Osteocyte (in vitro differentiated cells): ENCODE results near the gene TYW5. TPM values are rescaled to one million over a fixed set of nuclear protein-coding genes. Genes with fewer than 3 reads are reported as not detected.

Experiments used
- DNase-seq: peaks from one replicate; pipeline ENCODE4 v3.0.0; 2021; ENCODE audit warnings: mixed read lengths; ENCODE audit not compliant: unreplicated experiment; ENCODE audit errors: extremely low spot score
- H3K27ac Mint-ChIP-seq: one replicate; pipeline ENCODE4 v1.8.0; 2021; ENCODE audit warnings: mild to moderate bottlenecking, mixed read lengths; ENCODE audit not compliant: unreplicated experiment
- H3K27me3 Mint-ChIP-seq: one replicate; pipeline ENCODE4 v1.8.0; 2021; ENCODE audit warnings: mixed read lengths; ENCODE audit not compliant: unreplicated experiment
- H3K36me3 Mint-ChIP-seq: one replicate; pipeline ENCODE4 v1.8.0; 2021; ENCODE audit warnings: mixed read lengths; ENCODE audit not compliant: unreplicated experiment
- H3K4me1 Mint-ChIP-seq: one replicate; pipeline ENCODE4 v1.8.0; 2021; ENCODE audit warnings: mixed read lengths; ENCODE audit not compliant: unreplicated experiment
- H3K4me3 Mint-ChIP-seq: one replicate; pipeline ENCODE4 v1.8.0; 2021; ENCODE audit warnings: mild to moderate bottlenecking, moderate library complexity, mixed read lengths; ENCODE audit not compliant: unreplicated experiment
- H3K9me3 Mint-ChIP-seq: one replicate; pipeline ENCODE4 v1.8.0; 2021; ENCODE audit warnings: mixed read lengths; ENCODE audit not compliant: unreplicated experiment
- total RNA-seq: library from RNA; stranded (reverse); gene quantifications from 2 replicates; pipeline ENCODE4 v1.2.1, GENCODE V29; 2021
- TF ChIP-seq, protein P1 (sequence below): fragments of 200-600 bp; sonication (generic); IDR thresholded peaks from 2 replicates; pipeline ENCODE4 v1.5.0; 2021; ENCODE audit warnings: antibody characterized with exemption, mild to moderate bottlenecking, moderate library complexity

TYW5 gene
- total RNA-seq, 1 donor from 2014 or later: 7.9 TPM

DNA sequence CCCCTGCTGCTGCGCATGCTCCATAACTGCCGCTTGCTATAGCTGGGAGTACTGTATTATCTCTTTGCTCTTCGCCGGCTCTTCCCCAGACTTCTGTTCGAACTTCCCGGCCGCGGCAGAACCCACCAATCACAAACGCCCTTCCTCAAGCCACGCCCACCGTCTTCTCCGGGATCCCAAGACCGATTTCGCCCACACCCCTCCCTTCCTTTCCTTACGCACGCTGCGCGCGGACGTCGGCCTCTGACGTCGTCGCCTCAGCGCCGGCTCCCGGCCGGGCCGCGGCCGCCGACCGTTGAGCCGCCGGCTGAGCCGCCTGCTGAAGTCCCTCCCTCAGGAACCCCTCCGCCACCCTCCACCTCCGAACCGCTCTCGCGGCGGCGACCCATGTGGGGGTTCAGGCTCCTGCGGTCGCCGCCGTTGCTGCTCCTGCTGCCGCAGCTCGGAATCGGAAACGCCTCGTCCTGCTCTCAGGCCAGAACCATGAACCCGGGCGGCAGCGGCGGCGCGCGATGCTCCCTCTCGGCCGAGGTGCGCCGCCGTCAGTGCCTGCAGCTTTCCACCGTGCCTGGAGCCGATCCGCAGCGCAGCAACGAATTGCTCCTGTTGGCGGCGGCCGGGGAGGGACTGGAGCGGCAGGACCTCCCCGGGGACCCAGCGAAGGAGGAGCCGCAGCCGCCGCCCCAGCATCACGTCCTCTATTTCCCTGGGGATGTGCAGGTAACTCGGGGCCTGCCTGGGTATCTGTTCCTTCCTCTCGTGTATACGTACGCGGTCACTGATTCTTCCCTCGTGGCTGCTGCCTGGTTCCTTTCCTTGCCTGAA is 44.0 kb downstream of the TYW5 start, which contains the start of gene C2orf69:
Gene C2orf69 (plus strand): TSS at position 242 of the 825 bp plus-strand sequence. CDS start 146 bp downstream, at position 388.
- peak; percentile 98 for DNase-seq
- Mint-ChIP-seq H3K4me1 (peaks cover 32% of the 10 kb centered on the region), H3K9me3 (no peaks in the 10 kb centered on the region), H3K27ac (peak within 1 kb of the TSS; percentile 93), H3K36me3 (peaks cover 3% of the 10 kb centered on the region), H3K4me3 (peak within 1 kb of the TSS; percentile 89), H3K27me3 (no peaks in the 10 kb centered on the region)
- TF ChIP-seq, protein P1, sequence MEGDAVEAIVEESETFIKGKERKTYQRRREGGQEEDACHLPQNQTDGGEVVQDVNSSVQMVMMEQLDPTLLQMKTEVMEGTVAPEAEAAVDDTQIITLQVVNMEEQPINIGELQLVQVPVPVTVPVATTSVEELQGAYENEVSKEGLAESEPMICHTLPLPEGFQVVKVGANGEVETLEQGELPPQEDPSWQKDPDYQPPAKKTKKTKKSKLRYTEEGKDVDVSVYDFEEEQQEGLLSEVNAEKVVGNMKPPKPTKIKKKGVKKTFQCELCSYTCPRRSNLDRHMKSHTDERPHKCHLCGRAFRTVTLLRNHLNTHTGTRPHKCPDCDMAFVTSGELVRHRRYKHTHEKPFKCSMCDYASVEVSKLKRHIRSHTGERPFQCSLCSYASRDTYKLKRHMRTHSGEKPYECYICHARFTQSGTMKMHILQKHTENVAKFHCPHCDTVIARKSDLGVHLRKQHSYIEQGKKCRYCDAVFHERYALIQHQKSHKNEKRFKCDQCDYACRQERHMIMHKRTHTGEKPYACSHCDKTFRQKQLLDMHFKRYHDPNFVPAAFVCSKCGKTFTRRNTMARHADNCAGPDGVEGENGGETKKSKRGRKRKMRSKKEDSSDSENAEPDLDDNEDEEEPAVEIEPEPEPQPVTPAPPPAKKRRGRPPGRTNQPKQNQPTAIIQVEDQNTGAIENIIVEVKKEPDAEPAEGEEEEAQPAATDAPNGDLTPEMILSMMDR: no peak

GRCh38 chr2:199910338-199911051 is 44.8 kb downstream of the TYW5 start:
- Mint-ChIP-seq H3K27ac (peak overlapping the region; percentile 93), H3K4me3 (peak overlapping the region; percentile 89), H3K27me3 (no peaks in the 10 kb centered on the region), H3K4me1 (peaks cover 32% of the 10 kb centered on the region), H3K36me3 (no peaks in the 10 kb centered on the region), H3K9me3 (no peaks in the 10 kb centered on the region)
- DNase-seq: no peak
- TF ChIP-seq, protein P1: no peak

- no peaks in the 10 kb centered on the region for H3K9me3 Mint-ChIP-seq
- TF ChIP-seq, protein P1: no peak
- H3K4me3 Mint-ChIP-seq: no peak overlapping the region
- no peaks in the 10 kb centered on the region for H3K27me3 Mint-ChIP-seq
- H3K36me3 Mint-ChIP-seq: no peaks in the 10 kb centered on the region
- H3K4me1 Mint-ChIP-seq: peaks cover 12% of the 10 kb centered on the region
- no peak for DNase-seq
- no peak overlapping the region for H3K27ac Mint-ChIP-seq
Observed at GRCh38 chr2:199907008-199907714, 48.1 kb downstream of the TYW5 start.

GRCh38 chr2:199903111-199903510 is 52.2 kb downstream of the TYW5 start:
- H3K36me3 Mint-ChIP-seq: no peaks in the 10 kb centered on the region
- H3K27me3 Mint-ChIP-seq: peaks cover 4% of the 10 kb centered on the region
- no peak overlapping the region for H3K4me3 Mint-ChIP-seq
- TF ChIP-seq, protein P1: no peak
- H3K27ac Mint-ChIP-seq: no peak overlapping the region
- no peaks in the 10 kb centered on the region for H3K9me3 Mint-ChIP-seq
- no peaks in the 10 kb centered on the region for H3K4me1 Mint-ChIP-seq
- DNase-seq: no peak
